H54 (cell line): ENCODE measurements around the gene YPEL2.
A peak's percentile ranks its signal among the peaks of the same experiment; 100 is the strongest.

ENCODE experiments used
- DNase-seq: peaks from one replicate; pipeline ENCODE4 v3.0.0; 2011; ENCODE audit warnings: low spot score, mixed read lengths; ENCODE audit not compliant: insufficient read length
- FAIRE-seq: peaks from 3 replicates; lab custom pipeline; 2011; peaks lifted over from hg19 to GRCh38; lab: Jason Lieb, UNC
- POLR2A ChIP-seq: IDR thresholded peaks from 2 replicates; pipeline ENCODE4 v1.6.1; 2011; ENCODE audit warnings: low read depth, mild to moderate bottlenecking, low read length

Gene YPEL2

DNA sequence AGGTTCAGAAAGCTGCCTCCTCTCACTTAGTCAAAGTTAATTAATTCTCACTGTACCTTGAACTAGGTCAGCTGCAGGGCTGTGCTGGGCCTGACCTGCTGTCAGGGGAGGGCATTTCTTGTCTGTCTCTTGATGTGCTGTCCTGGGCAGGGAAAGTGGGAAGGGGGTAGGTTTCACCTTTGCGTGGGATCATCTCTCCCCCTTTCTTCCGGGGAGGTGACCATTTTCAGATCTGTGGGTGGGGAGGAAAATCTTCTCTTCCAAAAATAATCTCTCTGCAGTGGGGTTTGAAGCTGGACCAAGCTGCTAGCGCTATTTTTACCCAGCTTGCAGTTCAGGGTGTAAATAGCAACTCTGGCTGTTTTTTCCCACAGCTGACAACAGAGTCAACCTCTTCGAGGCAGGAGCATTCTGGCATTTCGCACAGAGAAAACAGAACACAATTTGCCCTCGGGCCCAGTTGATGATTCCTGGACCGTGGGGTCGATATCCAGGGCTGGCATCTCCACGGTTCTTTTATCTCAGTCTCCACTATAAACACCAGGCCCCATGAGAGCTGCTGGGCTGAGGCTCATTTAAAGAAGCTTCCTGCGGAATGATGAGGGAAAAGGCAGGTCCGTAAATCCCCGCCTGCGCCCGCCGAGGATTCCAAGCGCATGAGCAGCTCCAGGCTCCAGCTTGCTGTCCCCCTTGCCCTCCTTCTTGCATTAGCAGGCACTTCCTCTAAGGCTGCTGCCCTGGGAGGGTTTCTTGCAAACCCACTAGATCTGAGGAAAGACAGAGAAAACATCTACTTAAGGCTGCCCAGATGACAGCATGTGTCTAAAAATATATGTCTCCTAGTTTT lies 93.9 kb downstream of the YPEL2 start:
- DNase-seq = no peak
- no peak for TF ChIP-seq POLR2A
- FAIRE-seq = no peak

DNA sequence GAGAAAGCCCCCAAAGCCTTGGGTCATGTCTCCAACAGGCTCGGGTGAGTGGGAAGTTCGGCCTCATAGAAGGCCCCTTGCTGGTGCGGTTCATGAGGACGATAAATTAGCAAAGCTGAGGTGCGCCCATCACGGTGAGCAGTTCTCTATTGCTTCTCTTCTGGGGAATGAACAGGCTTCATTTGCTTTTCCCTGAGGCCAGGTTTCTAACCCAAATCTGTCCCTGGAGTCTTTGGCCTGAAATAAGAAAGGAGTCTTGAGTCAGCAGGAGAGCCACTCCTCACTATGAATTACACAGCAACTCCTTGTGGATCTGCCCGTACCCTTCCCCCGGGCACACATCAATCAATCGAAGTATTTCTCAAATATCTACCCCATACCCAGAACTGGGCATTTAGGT lies 94.6 kb downstream of the YPEL2 start:
- no peak for FAIRE-seq
- no peak for TF ChIP-seq POLR2A
- DNase-seq = no peak

DNA sequence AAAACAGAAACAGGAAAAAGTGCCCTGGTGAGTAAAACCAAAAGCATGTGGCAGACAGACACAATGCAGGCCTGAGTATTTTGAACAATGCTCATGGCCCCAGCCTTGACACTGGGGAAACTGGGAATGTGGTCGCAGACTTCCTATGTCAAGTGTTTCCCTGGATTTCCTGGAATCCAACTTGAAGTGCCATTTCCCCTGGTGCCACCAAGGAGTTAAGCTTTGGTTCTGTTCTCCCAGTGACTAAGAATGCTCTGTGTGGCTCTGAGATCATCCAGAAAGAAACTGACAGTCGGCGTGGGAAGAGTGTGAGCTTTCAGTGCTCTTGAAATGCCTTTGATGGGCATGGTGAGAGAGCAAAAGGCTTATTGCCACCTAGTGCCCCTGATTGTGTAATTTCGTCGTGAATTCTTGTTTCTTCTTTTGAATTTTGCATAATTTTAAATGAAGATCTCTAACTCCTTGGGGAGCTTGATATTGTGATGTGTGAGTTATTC lies 96.0 kb downstream of the YPEL2 start:
- TF ChIP-seq POLR2A = no peak
- DNase-seq = peak; percentile 28
- no peak for FAIRE-seq

- no peak for TF ChIP-seq POLR2A
- DNase-seq = no peak
- no peak for FAIRE-seq
Measured at GRCh38 chr17:59427996-59428395, 96.5 kb downstream of the YPEL2 start.

- DNase-seq = no peak
- TF ChIP-seq POLR2A = no peak
- FAIRE-seq = no peak
Measured at GRCh38 chr17:59428916-59429485, 97.5 kb downstream of the YPEL2 start.

DNA sequence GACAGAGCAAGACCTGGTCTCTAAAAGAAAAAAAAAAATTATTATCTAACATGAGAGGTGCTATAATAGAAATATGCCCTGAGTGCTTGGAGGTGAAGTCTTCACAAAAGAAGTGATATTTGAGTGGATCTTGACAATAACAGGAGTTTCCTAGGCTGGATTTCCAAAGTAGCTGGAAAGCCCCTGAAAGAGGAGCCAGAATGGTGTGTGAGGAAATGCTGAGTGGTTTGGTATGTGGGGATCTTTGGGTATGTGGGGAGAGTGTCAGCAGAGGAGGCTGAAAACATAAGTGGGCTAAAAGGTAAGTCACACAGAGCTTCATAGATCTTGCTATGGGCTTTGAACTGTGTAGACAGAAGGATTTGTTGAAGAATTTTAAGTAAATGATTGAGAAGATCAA lies 100.1 kb downstream of the YPEL2 start:
- TF ChIP-seq POLR2A = no peak
- DNase-seq (no peak), FAIRE-seq (no peak)

- no peak for TF ChIP-seq POLR2A
- DNase-seq = no peak
- no peak for FAIRE-seq
Measured at GRCh38 chr17:59432657-59433056, 101.2 kb downstream of the YPEL2 start.

- TF ChIP-seq POLR2A = no peak
- DNase-seq = no peak
- FAIRE-seq = no peak
Measured at GRCh38 chr17:59433586-59433985, 102.1 kb downstream of the YPEL2 start.

GRCh38 chr17:59434429-59434828 lies 103.0 kb downstream of the YPEL2 start:
- FAIRE-seq = no peak
- no peak for DNase-seq
- no peak for TF ChIP-seq POLR2A

GRCh38 chr17:59435238-59435637 lies 103.8 kb downstream of the YPEL2 start:
- no peak for DNase-seq
- no peak for FAIRE-seq

GRCh38 chr17:59436900-59437299 lies 105.4 kb downstream of the YPEL2 start:
- TF ChIP-seq POLR2A = no peak
- DNase-seq (no peak), FAIRE-seq (no peak)

More at GRCh38 chr17:59435238-59435637, 103.8 kb downstream of the YPEL2 start:
- TF ChIP-seq POLR2A = no peak

DNA sequence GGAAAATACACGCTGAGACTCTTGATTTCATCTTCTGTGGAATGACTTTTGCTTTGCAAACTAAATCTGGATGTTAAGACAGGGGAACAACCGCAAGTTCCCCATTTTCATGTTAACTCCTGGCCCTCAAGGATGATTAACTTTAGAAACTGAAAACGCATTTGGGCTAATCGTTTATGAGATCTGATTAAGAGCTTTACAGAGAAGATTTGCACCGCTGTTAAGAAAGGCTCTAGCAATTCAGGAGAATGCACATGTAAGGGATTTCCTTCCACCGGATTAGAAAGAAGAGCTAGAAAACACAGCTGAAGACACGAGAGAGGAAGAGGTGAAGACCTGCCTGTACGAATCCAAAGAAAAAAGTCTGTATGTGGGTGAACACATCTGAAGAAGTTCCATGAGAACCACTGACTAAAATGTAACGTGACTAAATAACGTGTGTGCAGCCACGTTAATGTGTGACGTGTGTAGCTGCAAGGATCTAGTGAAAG lies 106.4 kb downstream of the YPEL2 start:
- TF ChIP-seq POLR2A = no peak
- no peak for FAIRE-seq
- no peak for DNase-seq

DNA sequence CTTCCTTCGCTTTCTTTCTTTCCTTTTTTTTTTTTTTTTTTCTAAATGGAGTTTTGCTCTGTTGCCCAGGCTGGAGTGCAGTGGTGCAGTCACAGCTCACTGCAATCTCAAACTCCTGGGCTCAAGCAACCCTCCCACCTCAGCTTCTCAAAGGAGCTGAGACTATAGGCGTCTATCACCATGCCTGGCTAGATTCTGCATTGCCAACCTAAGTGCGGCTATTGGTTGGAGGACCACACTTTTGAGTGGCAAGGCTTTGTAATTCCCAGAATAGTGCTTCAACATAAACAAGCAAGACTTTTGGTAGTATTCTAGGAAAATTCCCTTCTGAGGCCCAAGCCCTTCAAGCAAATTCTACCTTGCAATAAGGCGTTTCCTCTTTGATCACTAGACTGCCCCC lies 107.8 kb downstream of the YPEL2 start:
- FAIRE-seq (no peak), DNase-seq (no peak)
- TF ChIP-seq POLR2A = no peak

- no peak for FAIRE-seq
- no peak for TF ChIP-seq POLR2A
- DNase-seq = no peak
Measured at GRCh38 chr17:59439741-59440211, 108.3 kb downstream of the YPEL2 start.
